ENCODE data around the gene GNAS-AS1.

Gene GNAS-AS1

GRCh38 chr20:58890518-58891085, 39.9 kb upstream of the GNAS-AS1 start:
- Mint-ChIP-seq H3K4me1 (peaks cover 25% of the 10 kb centered on the region), H3K4me3 (peak overlapping the region; percentile 87), H3K9me3 (no peaks in the 10 kb centered on the region), H3K27ac (peak overlapping the region; percentile 95), H3K36me3 (peaks cover 59% of the 10 kb centered on the region)
- peak; percentile 29 for ATAC-seq
- peak; percentile 53 to 84 for DNase-seq (ENCODE audit: low spot score in 2 of 2)

- peak; percentile 5 for ATAC-seq
- Mint-ChIP-seq H3K27ac (peak overlapping the region; percentile 95), H3K4me3 (peak overlapping the region; percentile 87), H3K9me3 (no peaks in the 10 kb centered on the region), H3K36me3 (peaks cover 53% of the 10 kb centered on the region), H3K4me1 (peaks cover 18% of the 10 kb centered on the region)
- DNase-seq (ENCODE audit: low spot score in 2 of 2) = no peak
Measured at GRCh38 chr20:58889798-58890517, 39.3 kb upstream of the GNAS-AS1 start.

DNA sequence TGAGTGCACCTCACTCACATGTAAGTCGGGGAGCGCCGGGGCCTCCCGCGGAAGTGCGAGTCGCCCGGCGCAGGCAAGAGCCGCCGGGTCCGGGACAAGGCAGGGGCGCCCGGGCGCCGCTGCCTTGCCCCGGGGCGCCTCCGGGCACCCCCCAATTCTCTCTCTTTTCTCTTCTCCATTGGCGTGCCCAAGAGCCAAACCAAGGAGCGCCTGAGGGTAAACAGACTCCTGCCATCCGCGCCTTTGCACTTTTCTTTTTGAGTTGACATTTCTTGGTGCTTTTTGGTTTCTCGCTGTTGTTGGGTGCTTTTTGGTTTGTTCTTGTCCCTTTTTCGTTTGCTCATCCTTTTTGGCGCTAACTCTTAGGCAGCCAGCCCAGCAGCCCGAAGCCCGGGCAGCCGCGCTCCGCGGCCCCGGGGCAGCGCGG, 38.6 kb upstream of the GNAS-AS1 start:
- H3K36me3 Mint-ChIP-seq = peaks cover 47% of the 10 kb centered on the region
- peak overlapping the region; percentile 87 for H3K4me3 Mint-ChIP-seq
- DNase-seq (ENCODE audit: low spot score in 2 of 2) (no peak), ATAC-seq (no peak)
- peaks cover 12% of the 10 kb centered on the region for H3K4me1 Mint-ChIP-seq
- H3K27ac Mint-ChIP-seq = peak overlapping the region; percentile 95
- H3K9me3 Mint-ChIP-seq = no peaks in the 10 kb centered on the region

DNA sequence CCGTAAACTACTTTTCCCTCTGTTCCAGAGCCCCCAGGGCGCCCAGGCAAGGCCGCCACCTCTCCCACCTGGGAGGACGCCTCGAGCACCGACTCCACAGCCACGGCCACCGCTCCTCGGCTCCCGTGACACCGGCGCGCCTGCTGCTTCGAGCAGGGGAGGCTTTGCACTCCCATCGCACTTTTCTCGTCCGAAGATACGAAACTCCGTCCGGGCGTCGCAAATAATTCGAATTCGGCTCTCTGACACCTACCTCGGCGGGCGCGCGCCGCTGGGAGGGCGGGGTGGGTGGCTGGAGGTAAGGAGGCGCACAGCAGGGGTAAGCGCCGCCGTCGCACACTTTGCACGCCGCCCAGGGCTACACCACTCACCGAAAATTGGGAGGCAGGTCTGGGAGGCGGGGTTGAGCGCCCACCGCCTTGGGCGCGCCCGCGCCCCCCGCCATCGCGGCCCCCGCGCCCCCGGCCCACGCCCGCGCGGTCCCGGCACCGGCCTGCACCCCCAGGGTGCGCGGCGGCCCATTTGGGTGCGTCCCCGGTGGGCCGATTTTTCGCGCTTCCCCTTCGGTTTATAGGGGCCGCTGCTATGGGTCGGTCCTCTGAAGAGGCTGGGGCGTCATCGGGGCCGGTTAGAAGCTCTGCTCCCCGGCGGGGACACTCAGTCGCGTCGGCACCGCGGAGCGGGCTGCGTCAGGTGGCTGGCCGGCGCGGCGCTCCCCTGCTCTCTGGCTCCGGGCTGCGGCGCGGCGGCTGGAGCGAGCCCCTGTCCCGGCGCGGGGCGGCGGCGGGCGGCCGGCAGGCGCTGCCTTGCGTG, 38.0 kb upstream of the GNAS-AS1 start:
- peak overlapping the region; percentile 95 for H3K27ac Mint-ChIP-seq
- peaks cover 40% of the 10 kb centered on the region for H3K36me3 Mint-ChIP-seq
- H3K4me3 Mint-ChIP-seq = peak overlapping the region; percentile 87
- DNase-seq (ENCODE audit: low spot score in 2 of 2) = peak; percentile 56 to 79
- ATAC-seq = peak; percentile 77
- H3K9me3 Mint-ChIP-seq = no peaks in the 10 kb centered on the region
- peaks cover 6% of the 10 kb centered on the region for H3K4me1 Mint-ChIP-seq

DNA sequence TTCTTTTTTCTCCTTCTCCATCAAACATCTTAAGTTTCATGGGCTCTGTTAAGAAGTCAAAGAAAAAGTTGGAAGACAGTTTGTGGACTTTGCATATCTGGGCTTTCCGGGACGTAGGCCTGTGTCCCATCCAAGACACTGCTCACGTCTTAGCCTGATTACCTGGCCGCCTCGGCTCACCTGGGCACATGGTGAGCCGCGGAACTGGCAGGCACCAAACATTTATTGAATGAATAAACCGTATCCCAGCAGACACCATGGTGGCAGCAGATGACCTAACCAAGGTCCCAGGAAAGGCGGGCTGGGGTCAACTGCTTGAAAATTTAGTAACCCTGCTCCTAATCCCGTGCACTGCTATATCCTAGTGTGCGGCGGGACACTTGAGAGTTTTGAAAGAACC, 37.4 kb upstream of the GNAS-AS1 start:
- no peak for ATAC-seq
- H3K4me1 Mint-ChIP-seq = no peaks in the 10 kb centered on the region
- H3K9me3 Mint-ChIP-seq = no peaks in the 10 kb centered on the region
- H3K36me3 Mint-ChIP-seq = peaks cover 34% of the 10 kb centered on the region
- H3K4me3 Mint-ChIP-seq = peak overlapping the region; percentile 87
- DNase-seq (ENCODE audit: low spot score in 2 of 2) = no peak
- peak overlapping the region; percentile 95 for H3K27ac Mint-ChIP-seq

DNA sequence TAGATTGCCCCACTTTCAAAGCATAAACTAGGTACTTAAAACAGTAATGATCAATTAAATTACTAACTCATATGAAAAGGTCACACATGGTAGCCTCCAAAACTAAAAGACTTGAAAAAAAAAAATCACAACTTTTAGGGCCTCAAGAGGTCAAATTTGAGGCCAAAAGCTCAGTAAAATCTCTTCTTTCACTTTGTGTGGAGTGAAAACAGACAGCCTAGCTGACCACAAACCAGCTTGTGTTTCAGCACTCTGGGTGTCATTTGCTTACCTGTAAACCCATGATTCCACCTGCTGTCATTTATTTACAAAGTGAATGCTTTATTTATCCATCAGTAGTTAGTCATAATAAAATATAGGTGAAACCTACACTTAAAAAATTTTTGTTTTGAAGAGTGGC, 35.8 kb upstream of the GNAS-AS1 start:
- H3K9me3 Mint-ChIP-seq = no peaks in the 10 kb centered on the region
- DNase-seq (ENCODE audit: low spot score in 2 of 2) = no peak
- no peak for ATAC-seq
- no peaks in the 10 kb centered on the region for H3K4me1 Mint-ChIP-seq
- H3K36me3 Mint-ChIP-seq = peaks cover 19% of the 10 kb centered on the region
- H3K4me3 Mint-ChIP-seq = no peak overlapping the region
- no peak overlapping the region for H3K27ac Mint-ChIP-seq

DNA sequence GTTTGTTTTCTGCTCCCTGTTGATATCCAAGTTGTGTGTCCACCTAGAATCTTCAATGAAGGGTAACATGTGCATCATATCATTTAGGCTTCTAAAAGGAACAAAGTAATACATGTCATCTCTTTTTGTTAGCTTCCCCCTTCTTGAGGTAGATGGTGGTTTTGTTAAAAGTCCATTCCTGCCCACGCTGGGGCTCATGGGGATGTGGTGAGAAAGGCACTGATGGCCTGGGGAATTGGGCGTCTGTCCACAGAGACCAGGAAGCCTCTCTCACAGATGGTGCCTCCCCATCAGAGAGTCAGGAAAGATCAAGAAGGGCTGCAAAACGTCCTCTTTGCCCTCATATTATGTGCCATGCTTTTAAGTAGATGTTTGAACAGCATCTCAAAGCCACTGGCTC, 34.3 kb upstream of the GNAS-AS1 start:
- no peaks in the 10 kb centered on the region for H3K9me3 Mint-ChIP-seq
- no peak overlapping the region for H3K4me3 Mint-ChIP-seq
- peaks cover 10% of the 10 kb centered on the region for H3K36me3 Mint-ChIP-seq
- DNase-seq (ENCODE audit: low spot score in 2 of 2) = no peak
- no peak for ATAC-seq
- no peak overlapping the region for H3K27ac Mint-ChIP-seq
- H3K4me1 Mint-ChIP-seq = no peaks in the 10 kb centered on the region

DNA sequence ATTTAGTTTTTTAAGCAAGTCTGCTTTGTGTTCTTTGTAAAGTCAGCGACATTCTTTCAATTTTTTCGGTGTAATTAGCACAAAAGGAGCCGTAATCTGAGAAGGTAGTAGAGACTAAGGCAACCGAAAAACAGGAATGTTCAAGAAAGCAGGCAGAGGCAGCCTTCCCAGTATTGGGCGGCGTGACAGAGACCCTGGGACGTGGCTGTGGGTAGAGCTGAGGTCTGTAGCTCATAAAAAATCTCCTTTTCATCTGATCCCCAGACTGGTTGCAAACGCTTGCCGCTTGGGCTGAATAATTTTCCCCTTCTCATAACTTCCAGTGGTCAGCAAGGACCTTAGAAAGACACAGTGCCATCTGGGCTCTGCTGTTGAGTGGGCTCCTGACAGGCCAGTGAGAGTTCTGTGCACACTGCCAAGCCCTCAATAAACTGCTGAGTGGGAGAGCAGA, 32.6 kb upstream of the GNAS-AS1 start:
- DNase-seq (ENCODE audit: low spot score in 2 of 2) = no peak
- Mint-ChIP-seq H3K36me3 (no peaks in the 10 kb centered on the region), H3K4me1 (no peaks in the 10 kb centered on the region), H3K4me3 (no peak overlapping the region), H3K27ac (no peak overlapping the region), H3K9me3 (no peaks in the 10 kb centered on the region)
- no peak for ATAC-seq

GRCh38 chr20:58882704-58883089, 32.0 kb upstream of the GNAS-AS1 start:
- Mint-ChIP-seq H3K4me1 (no peaks in the 10 kb centered on the region), H3K36me3 (no peaks in the 10 kb centered on the region), H3K27ac (no peak overlapping the region), H3K4me3 (no peak overlapping the region), H3K9me3 (no peaks in the 10 kb centered on the region)
- no peak for ATAC-seq
- DNase-seq (ENCODE audit: low spot score in 2 of 2) = no peak

GRCh38 chr20:58880994-58881752, 30.5 kb upstream of the GNAS-AS1 start:
- no peak for DNase-seq (ENCODE audit: low spot score in 2 of 2)
- H3K4me1 Mint-ChIP-seq = no peaks in the 10 kb centered on the region

DNA sequence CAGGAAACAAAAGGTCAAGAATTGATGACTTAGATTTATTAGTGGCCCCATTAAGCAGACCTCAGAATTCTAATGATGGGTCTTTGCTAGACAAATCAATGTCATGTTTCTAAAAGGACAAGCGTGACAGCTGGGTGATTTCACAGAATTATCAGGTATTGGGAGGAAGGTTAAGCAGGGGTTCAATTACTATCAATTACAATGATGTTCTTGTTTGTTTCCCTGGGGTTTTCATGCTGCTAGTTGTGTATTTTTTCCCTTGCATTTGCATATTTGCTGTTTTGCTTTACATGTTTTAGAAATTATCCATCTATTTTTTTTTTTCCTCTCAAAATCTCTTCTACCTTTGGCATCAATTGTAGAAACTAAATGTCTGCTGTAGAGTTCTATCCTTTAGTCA, 29.7 kb upstream of the GNAS-AS1 start:
- Mint-ChIP-seq H3K9me3 (no peaks in the 10 kb centered on the region), H3K4me1 (no peaks in the 10 kb centered on the region), H3K27ac (no peak overlapping the region), H3K4me3 (no peak overlapping the region), H3K36me3 (no peaks in the 10 kb centered on the region)
- ATAC-seq (no peak), DNase-seq (ENCODE audit: low spot score in 2 of 2) (no peak)

More at GRCh38 chr20:58880994-58881752, 30.5 kb upstream of the GNAS-AS1 start:
- no peak overlapping the region for H3K27ac Mint-ChIP-seq
- no peaks in the 10 kb centered on the region for H3K9me3 Mint-ChIP-seq
- no peak for ATAC-seq
- no peak overlapping the region for H3K4me3 Mint-ChIP-seq
- no peaks in the 10 kb centered on the region for H3K36me3 Mint-ChIP-seq

GRCh38 chr20:58878399-58878798, 27.7 kb upstream of the GNAS-AS1 start:
- Mint-ChIP-seq H3K4me3 (no peak overlapping the region), H3K36me3 (no peaks in the 10 kb centered on the region), H3K9me3 (no peaks in the 10 kb centered on the region), H3K27ac (peak overlapping the region; percentile 15), H3K4me1 (no peaks in the 10 kb centered on the region)
- DNase-seq (ENCODE audit: low spot score in 2 of 2) = no peak
- ATAC-seq = no peak

GRCh38 chr20:58877976-58878360, 27.3 kb upstream of the GNAS-AS1 start:
- DNase-seq (ENCODE audit: low spot score in 2 of 2) = no peak
- Mint-ChIP-seq H3K27ac (peak overlapping the region; percentile 15), H3K4me3 (no peak overlapping the region)

DNA sequence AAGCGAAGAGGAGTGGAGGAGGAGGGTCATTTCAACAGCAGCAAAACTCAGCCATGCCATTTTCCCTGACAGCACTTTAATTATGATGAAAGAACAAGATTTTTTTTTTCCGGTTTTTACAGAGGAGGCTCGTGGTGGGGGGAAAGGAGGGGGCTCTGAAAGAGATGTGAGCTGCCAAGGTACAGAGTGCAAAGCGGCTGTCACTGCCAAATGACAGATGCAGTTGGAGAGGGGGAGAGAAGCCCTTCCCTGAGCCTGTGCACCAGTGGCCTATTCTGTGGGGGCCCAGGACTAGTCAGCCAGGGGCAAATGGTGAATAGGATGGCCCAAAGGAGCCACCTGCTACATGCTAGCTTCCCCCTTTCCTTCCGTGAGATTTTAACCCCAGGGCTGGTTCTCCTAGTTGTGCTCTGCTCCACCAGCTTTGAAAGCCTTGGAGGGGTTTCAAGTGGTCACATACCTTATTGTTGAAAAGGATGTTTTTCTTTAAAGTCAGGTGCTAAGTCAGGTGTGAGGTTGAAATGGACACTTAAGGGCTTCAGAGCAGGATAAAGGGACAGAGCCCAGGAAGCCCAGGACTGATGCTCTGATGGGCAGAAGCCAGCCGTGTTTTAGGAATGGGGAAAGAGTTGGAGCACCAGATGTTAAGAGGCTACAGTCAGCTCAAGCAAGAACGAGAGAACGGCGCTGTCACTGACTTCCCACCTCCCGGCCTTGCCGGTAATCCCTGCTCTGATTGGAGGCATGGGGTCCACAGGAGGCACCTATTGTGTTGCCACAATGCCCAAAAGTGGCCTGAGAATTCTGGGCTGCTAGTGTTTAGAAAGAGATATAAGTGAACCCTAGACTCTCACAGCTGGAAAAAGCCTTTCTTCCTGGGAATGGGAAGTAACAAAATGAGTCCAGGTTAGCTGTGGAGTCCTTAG, 26.6 kb upstream of the GNAS-AS1 start:
- ATAC-seq (no peak), DNase-seq (ENCODE audit: low spot score in 2 of 2) (no peak)
- no peaks in the 10 kb centered on the region for H3K4me1 Mint-ChIP-seq
- no peak overlapping the region for H3K4me3 Mint-ChIP-seq
- peak overlapping the region; percentile 15 for H3K27ac Mint-ChIP-seq
- H3K36me3 Mint-ChIP-seq = no peaks in the 10 kb centered on the region
- H3K9me3 Mint-ChIP-seq = no peaks in the 10 kb centered on the region

More at GRCh38 chr20:58877976-58878360, 27.3 kb upstream of the GNAS-AS1 start:
- Mint-ChIP-seq H3K4me1 (no peaks in the 10 kb centered on the region), H3K9me3 (no peaks in the 10 kb centered on the region), H3K36me3 (no peaks in the 10 kb centered on the region)
- peak; percentile 56 for ATAC-seq

Data from stimulated activated effector memory CD8-positive, alpha-beta T cell treated with anti-CD3 and anti-CD28 coated beads, Interleukin-12 subunit alpha, Interleukin-12 subunit beta, amount 100 ng/mL, for 72 hours (primary cell).